Measurements from ENCODE around the gene SLC25A1. TPM values are rescaled to one million over a fixed set of nuclear protein-coding genes. Genes with fewer than 3 reads are reported as not detected.

The SLC25A1 gene
- total RNA-seq, 1 experiment from 2014 or later: 201 TPM

DNA sequence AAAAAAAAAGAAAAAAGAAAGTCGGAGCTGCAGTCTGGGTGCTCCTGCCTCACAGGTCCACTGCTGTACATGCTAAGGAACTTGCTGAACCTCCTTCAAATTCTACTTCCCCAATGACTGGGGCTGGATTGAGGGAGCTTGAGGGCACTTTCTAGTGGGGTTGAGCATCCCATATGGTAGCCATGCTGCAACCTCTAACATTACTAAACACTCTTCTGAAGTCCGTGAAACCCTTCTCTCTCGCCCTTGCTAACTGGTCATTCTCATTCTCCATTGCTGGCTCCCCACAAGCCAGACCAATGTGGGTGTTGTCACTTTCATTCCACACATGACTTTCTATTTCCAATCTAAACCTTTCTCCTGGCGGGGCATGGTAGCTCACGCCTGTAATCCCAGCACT, 35.3 kb downstream of the SLC25A1 start (continued):
- TF ChIP-seq SP1 (CRISPR knock-in tag; conservative IDR thresholded peaks at IDR 0.05) (no peak), KAT7 (CRISPR knock-in tag; IDR thresholded peaks at IDR 0.05; ENCODE audit: borderline replicate concordance) (no peak)
- TF ChIP-seq, protein P1, sequence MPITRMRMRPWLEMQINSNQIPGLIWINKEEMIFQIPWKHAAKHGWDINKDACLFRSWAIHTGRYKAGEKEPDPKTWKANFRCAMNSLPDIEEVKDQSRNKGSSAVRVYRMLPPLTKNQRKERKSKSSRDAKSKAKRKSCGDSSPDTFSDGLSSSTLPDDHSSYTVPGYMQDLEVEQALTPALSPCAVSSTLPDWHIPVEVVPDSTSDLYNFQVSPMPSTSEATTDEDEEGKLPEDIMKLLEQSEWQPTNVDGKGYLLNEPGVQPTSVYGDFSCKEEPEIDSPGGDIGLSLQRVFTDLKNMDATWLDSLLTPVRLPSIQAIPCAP (CRISPR knock-in tag; IDR thresholded peaks at IDR 0.05): no peak

DNA sequence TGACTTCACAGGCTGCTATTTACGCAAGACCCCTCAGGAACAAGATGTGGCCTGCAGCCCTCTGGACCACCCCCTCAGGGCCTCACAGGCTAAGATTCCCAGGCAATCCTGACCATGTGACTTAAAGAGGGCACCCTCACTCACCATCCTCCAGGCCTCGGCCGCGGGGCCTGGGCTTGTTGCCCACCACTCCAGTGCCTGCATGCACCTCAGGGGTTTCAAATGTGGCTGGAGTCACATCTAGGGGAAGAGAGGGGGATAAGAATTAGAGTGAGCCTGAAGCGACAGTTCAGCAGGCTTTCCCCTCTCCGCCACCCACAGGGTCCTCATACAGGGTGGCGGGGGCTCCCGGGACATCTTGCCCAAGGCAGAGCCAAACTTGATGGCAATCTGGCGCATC, 36.1 kb downstream of the SLC25A1 start:
- peak overlapping the region; percentile 48 for H3K4me3 Mint-ChIP-seq
- TF ChIP-seq NFATC4 (CRISPR knock-in tag; IDR thresholded peaks at IDR 0.05): no peak
- no peak for TF ChIP-seq FOXP1 (CRISPR knock-in tag; IDR thresholded peaks at IDR 0.05; ENCODE audit: borderline replicate concordance)
- no peak for TF ChIP-seq TCF7 (CRISPR knock-in tag; IDR thresholded peaks at IDR 0.05; ENCODE audit: low read depth)
- no peak for TF ChIP-seq OVOL2 (CRISPR knock-in tag; IDR thresholded peaks at IDR 0.05; ENCODE audit: borderline replicate concordance)
- TF ChIP-seq ZNF263 (CRISPR knock-in tag; IDR thresholded peaks at IDR 0.05; ENCODE audit: low read depth): no peak
- TF ChIP-seq, protein P1 (CRISPR knock-in tag; IDR thresholded peaks at IDR 0.05): no peak
- TF ChIP-seq, protein P2, sequence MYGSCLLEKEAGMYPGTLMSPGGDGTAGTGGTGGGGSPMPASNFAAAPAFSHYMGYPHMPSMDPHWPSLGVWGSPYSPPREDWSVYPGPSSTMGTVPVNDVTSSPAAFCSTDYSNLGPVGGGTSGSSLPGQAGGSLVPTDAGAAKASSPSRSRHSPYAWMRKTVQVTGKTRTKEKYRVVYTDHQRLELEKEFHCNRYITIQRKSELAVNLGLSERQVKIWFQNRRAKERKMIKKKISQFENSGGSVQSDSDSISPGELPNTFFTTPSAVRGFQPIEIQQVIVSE (CRISPR knock-in tag; IDR thresholded peaks at IDR 0.05; ENCODE audit: borderline replicate concordance): no peak
- TF ChIP-seq GRHL2 (CRISPR knock-in tag; IDR thresholded peaks at IDR 0.05; ENCODE audit: insufficient replicate concordance, severe bottlenecking): no peak
- TF ChIP-seq, protein P3, sequence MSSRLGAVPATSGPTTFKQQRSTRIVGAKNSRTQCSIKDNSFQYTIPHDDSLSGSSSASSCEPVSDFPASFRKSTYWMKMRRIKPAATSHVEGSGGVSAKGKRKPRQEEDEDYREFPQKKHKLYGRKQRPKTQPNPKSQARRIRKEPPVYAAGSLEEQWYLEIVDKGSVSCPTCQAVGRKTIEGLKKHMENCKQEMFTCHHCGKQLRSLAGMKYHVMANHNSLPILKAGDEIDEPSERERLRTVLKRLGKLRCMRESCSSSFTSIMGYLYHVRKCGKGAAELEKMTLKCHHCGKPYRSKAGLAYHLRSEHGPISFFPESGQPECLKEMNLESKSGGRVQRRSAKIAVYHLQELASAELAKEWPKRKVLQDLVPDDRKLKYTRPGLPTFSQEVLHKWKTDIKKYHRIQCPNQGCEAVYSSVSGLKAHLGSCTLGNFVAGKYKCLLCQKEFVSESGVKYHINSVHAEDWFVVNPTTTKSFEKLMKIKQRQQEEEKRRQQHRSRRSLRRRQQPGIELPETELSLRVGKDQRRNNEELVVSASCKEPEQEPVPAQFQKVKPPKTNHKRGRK (CRISPR knock-in tag; IDR thresholded peaks at IDR 0.05; ENCODE audit: borderline replicate concordance): no peak
- TF ChIP-seq, protein P4, sequence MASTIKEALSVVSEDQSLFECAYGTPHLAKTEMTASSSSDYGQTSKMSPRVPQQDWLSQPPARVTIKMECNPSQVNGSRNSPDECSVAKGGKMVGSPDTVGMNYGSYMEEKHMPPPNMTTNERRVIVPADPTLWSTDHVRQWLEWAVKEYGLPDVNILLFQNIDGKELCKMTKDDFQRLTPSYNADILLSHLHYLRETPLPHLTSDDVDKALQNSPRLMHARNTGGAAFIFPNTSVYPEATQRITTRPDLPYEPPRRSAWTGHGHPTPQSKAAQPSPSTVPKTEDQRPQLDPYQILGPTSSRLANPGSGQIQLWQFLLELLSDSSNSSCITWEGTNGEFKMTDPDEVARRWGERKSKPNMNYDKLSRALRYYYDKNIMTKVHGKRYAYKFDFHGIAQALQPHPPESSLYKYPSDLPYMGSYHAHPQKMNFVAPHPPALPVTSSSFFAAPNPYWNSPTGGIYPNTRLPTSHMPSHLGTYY (CRISPR knock-in tag; IDR thresholded peaks at IDR 0.05): no peak
- TF ChIP-seq, protein P5, sequence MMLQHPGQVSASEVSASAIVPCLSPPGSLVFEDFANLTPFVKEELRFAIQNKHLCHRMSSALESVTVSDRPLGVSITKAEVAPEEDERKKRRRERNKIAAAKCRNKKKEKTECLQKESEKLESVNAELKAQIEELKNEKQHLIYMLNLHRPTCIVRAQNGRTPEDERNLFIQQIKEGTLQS (CRISPR knock-in tag; conservative IDR thresholded peaks at IDR 0.05): no peak
- no peak for TF ChIP-seq ZBTB21 (CRISPR knock-in tag; IDR thresholded peaks at IDR 0.05; ENCODE audit: borderline replicate concordance)
- TF ChIP-seq ZNF232 (CRISPR knock-in tag; IDR thresholded peaks at IDR 0.05): no peak
- TF ChIP-seq, protein P6, sequence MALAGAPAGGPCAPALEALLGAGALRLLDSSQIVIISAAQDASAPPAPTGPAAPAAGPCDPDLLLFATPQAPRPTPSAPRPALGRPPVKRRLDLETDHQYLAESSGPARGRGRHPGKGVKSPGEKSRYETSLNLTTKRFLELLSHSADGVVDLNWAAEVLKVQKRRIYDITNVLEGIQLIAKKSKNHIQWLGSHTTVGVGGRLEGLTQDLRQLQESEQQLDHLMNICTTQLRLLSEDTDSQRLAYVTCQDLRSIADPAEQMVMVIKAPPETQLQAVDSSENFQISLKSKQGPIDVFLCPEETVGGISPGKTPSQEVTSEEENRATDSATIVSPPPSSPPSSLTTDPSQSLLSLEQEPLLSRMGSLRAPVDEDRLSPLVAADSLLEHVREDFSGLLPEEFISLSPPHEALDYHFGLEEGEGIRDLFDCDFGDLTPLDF (CRISPR knock-in tag; IDR thresholded peaks at IDR 0.05): no peak
- TF ChIP-seq JAZF1 (CRISPR knock-in tag; IDR thresholded peaks at IDR 0.05): no peak
- no peak for TF ChIP-seq ZNF396 (CRISPR knock-in tag; IDR thresholded peaks at IDR 0.05; ENCODE audit: borderline replicate concordance)
- no peak for TF ChIP-seq SOX15 (CRISPR knock-in tag; IDR thresholded peaks at IDR 0.05)
- TF ChIP-seq, protein P7, sequence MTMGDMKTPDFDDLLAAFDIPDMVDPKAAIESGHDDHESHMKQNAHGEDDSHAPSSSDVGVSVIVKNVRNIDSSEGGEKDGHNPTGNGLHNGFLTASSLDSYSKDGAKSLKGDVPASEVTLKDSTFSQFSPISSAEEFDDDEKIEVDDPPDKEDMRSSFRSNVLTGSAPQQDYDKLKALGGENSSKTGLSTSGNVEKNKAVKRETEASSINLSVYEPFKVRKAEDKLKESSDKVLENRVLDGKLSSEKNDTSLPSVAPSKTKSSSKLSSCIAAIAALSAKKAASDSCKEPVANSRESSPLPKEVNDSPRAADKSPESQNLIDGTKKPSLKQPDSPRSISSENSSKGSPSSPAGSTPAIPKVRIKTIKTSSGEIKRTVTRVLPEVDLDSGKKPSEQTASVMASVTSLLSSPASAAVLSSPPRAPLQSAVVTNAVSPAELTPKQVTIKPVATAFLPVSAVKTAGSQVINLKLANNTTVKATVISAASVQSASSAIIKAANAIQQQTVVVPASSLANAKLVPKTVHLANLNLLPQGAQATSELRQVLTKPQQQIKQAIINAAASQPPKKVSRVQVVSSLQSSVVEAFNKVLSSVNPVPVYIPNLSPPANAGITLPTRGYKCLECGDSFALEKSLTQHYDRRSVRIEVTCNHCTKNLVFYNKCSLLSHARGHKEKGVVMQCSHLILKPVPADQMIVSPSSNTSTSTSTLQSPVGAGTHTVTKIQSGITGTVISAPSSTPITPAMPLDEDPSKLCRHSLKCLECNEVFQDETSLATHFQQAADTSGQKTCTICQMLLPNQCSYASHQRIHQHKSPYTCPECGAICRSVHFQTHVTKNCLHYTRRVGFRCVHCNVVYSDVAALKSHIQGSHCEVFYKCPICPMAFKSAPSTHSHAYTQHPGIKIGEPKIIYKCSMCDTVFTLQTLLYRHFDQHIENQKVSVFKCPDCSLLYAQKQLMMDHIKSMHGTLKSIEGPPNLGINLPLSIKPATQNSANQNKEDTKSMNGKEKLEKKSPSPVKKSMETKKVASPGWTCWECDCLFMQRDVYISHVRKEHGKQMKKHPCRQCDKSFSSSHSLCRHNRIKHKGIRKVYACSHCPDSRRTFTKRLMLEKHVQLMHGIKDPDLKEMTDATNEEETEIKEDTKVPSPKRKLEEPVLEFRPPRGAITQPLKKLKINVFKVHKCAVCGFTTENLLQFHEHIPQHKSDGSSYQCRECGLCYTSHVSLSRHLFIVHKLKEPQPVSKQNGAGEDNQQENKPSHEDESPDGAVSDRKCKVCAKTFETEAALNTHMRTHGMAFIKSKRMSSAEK (CRISPR knock-in tag; IDR thresholded peaks at IDR 0.05; ENCODE audit: borderline replicate concordance): no peak
- TF ChIP-seq ETV6 (CRISPR knock-in tag; IDR thresholded peaks at IDR 0.05): no peak
- TF ChIP-seq CREB1 (CRISPR knock-in tag; IDR thresholded peaks at IDR 0.05): no peak
- H3K27me3 Mint-ChIP-seq (ENCODE audit: low read depth): peaks cover 20% of the 10 kb centered on the region
- H3K36me3 Mint-ChIP-seq: peaks cover 18% of the 10 kb centered on the region
- no peak for ATAC-seq
- ChIA-PET POLR2A (no interaction called here), CTCF (interaction anchor here (0.7 kb wide), 1 partner anchor 553 kb away, joined by 3 read pairs; no protein-coding TSS in a partner anchor)
- DNase-seq (ENCODE audit: low spot score): no peak
- no peak overlapping the region for H3K27ac Mint-ChIP-seq
- no peaks in the 10 kb centered on the region for H3K9me3 Mint-ChIP-seq
- H3K4me1 Mint-ChIP-seq: peaks cover 19% of the 10 kb centered on the region
